ENCODE measurements around the gene CLDN34.

DNA sequence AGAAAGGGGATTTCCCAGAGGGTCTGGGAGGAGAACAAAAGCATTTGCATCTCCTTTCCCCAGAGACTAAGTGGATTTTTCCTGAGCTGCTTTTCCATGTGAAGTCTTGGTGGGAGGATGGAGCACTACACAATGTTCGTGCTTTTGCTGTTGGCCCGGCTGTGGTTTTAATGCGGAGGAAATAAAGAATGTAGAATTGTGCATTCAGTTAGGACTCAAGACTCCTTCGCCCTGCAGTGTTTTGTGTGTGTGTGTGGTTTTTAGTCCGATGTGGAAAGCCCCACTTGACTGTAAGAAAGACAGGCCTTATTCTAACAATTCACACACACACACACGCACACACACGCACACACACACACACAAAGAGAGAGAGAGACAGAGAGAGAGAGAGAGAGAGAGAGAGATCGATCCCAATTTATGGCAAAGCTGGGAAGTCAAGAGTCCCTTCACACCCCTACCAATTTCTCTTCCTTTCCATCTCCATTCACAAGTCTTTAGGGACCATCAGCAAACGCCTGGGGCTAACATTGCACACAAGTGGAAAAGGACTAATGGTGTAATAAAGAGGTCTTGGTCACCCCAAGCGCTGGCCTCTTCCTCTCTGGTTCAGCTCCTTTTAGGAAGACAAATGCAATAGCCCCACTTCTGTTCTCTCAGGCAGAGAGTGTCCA, 44.2 kb downstream of the CLDN34 start:
- no peak for TF ChIP-seq RAD21 (IDR thresholded peaks at IDR 0.05; ENCODE audit: low read depth)
- TF ChIP-seq, protein P1, sequence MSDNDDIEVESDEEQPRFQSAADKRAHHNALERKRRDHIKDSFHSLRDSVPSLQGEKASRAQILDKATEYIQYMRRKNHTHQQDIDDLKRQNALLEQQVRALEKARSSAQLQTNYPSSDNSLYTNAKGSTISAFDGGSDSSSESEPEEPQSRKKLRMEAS (IDR thresholded peaks at IDR 0.05): no peak
- TF ChIP-seq, protein P2, sequence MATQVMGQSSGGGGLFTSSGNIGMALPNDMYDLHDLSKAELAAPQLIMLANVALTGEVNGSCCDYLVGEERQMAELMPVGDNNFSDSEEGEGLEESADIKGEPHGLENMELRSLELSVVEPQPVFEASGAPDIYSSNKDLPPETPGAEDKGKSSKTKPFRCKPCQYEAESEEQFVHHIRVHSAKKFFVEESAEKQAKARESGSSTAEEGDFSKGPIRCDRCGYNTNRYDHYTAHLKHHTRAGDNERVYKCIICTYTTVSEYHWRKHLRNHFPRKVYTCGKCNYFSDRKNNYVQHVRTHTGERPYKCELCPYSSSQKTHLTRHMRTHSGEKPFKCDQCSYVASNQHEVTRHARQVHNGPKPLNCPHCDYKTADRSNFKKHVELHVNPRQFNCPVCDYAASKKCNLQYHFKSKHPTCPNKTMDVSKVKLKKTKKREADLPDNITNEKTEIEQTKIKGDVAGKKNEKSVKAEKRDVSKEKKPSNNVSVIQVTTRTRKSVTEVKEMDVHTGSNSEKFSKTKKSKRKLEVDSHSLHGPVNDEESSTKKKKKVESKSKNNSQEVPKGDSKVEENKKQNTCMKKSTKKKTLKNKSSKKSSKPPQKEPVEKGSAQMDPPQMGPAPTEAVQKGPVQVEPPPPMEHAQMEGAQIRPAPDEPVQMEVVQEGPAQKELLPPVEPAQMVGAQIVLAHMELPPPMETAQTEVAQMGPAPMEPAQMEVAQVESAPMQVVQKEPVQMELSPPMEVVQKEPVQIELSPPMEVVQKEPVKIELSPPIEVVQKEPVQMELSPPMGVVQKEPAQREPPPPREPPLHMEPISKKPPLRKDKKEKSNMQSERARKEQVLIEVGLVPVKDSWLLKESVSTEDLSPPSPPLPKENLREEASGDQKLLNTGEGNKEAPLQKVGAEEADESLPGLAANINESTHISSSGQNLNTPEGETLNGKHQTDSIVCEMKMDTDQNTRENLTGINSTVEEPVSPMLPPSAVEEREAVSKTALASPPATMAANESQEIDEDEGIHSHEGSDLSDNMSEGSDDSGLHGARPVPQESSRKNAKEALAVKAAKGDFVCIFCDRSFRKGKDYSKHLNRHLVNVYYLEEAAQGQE (IDR thresholded peaks at IDR 0.05; ENCODE audit: low read depth): no peak
